Cardiac muscle cell (in vitro differentiated cells and primary cell): ENCODE data around the gene TERT. TPM values are rescaled to one million over a fixed set of nuclear protein-coding genes. Genes with fewer than 3 reads are reported as not detected.

Experiments used
- DNase-seq, 2 donors: peaks; one replicate each; pipeline versions ENCODE4 v3.0.0 to v3.0.0-alpha.2; 2010 to 2017; ENCODE audit warnings: low read depth in 1 of 2, low spot score in 1 of 2
- H3K27ac ChIP-seq: fragments of 200-600 bp; sonication (generic); 2 replicates; pipeline ENCODE4 v1.5.1; 2016
- H3K27me3 ChIP-seq: fragments of 200-600 bp; sonication (generic); 2 replicates; pipeline ENCODE4 v1.6.0; 2016; ENCODE audit warnings: control low read depth
- H3K36me3 ChIP-seq: fragments of 200-600 bp; sonication (generic); 2 replicates; pipeline ENCODE4 v1.5.1; 2016; ENCODE audit warnings: control low read depth
- H3K4me1 ChIP-seq: fragments of 200-600 bp; sonication (generic); 2 replicates; pipeline ENCODE4 v1.8.1; 2017; ENCODE audit warnings: low read depth, mild to moderate bottlenecking, mixed run types
- H3K4me3 ChIP-seq: fragments of 200-600 bp; sonication (generic); 2 replicates; pipeline ENCODE4 v1.5.1; 2016; ENCODE audit warnings: mild to moderate bottlenecking
- H3K9me3 ChIP-seq: fragments of 200-600 bp; sonication (generic); 2 replicates; pipeline ENCODE4 v1.5.1; 2017; ENCODE audit warnings: low read depth, mild to moderate bottlenecking, control low read depth
- polyA plus RNA-seq: library from polyadenylated mRNA; unstranded; fragments of >200 nt; fragmentation: Nextera tagmentation; extraction: Ambion mirVana; gene quantifications from 2 replicates; pipeline ENCODE4 v1.2.1, GENCODE V29; 2016
- total RNA-seq: library from RNA; depleted of rRNA; stranded (reverse); fragments of >200 nt; gene quantifications from 2 replicates; pipeline ENCODE4 v1.2.3, GENCODE V29; 2016
- TF ChIP-seq, protein P1 (sequence below): IDR thresholded peaks from 2 replicates; pipeline ENCODE4 v1.5.1; 2012; ENCODE audit warnings: low read depth, mild to moderate bottlenecking, low read length

TERT gene
- total and polyA plus RNA-seq, 2 experiments from 2014 or later: 0.30 TPM; not detected in 1

DNA sequence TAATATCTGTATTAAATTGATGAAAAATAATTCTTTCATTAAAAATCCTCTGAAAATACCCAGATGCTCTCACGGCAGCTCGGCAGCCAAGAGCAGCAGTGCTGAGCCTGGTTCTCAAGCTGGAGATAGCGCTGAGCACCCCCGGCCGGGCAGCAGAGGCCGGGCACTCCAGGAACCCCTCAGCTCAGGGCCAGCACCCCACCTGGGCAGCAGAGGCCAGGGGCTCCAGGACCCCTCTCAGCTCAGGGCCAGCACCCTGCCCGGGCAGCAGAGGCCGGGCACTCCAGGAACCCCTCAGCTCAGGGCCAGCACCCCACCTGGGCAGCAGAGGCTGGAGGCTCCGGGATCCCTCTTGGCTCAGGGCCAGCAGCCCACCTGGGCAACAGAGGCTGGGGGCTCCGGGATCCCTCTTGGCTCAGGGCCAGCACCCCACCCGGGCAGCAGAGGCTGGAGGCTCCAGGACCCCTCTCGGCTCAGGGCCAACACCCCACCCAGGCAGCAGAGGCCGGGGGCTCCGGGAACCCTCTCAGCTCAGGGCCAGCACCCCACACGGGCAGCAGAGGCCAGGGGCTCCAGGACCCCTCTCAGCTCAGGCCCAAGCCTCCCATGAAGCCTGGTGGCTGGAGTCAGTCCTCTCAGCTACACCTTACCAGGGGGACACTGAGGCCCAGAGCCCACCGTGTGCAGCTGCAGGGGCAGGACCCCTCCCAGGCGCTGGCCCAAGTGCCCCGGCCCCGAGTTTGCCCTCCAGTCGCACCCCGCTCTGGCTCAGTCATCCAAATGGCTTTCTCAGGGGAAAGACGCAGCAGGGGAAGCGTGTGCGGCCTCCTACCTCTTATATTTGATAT is 28.3 kb upstream of the TERT start:
- Histone ChIP-seq H3K4me3 (no peak overlapping the region), H3K27ac (no peak overlapping the region), H3K36me3 (peaks cover 25% of the 10 kb centered on the region), H3K4me1 (no peaks in the 10 kb centered on the region), H3K27me3 (no peaks in the 10 kb centered on the region), H3K9me3 (no peaks in the 10 kb centered on the region)
- TF ChIP-seq, protein P1, sequence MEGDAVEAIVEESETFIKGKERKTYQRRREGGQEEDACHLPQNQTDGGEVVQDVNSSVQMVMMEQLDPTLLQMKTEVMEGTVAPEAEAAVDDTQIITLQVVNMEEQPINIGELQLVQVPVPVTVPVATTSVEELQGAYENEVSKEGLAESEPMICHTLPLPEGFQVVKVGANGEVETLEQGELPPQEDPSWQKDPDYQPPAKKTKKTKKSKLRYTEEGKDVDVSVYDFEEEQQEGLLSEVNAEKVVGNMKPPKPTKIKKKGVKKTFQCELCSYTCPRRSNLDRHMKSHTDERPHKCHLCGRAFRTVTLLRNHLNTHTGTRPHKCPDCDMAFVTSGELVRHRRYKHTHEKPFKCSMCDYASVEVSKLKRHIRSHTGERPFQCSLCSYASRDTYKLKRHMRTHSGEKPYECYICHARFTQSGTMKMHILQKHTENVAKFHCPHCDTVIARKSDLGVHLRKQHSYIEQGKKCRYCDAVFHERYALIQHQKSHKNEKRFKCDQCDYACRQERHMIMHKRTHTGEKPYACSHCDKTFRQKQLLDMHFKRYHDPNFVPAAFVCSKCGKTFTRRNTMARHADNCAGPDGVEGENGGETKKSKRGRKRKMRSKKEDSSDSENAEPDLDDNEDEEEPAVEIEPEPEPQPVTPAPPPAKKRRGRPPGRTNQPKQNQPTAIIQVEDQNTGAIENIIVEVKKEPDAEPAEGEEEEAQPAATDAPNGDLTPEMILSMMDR: no peak
- DNase-seq: no peak

DNA sequence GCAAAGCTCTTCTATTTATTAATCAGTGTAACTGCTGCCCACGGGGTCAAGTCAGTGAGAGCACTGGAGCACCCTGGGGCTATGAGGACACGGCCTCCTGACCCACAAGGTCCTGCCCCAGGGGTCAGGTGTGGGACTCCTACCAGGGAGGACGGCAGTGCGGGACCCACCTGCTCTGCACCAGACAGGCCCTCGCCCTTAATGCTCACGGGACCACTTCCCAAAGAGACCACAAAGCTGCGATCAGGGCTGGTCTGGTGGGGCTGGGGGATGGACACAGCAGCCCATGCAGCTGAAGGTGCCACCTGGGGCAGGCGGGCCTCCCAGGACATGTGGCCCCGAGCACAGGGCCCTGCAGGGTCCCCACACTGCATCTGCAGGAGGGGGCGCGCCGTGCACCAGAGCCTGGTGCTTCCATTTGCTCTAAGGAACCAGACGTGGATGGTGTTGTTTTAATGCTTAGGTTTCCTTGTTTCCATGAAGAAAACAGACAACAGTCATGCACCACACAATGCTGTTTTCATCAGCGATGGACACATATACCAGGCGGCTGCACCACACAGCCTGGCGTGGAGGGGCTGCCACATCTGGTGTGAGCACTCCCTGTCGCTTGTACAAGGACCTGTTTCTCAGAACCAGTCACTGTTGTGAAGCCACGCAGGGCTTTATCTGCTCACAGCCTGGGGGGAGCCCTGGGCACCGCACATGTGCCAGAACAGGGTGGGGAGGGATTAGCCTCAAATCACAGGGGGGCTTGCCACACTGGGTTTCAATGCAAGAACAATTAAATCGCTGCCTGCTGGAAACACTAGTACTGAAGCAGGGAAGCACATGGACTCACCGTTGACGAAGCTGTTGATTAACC is 27.4 kb upstream of the TERT start:
- Histone ChIP-seq H3K27me3 (no peaks in the 10 kb centered on the region), H3K36me3 (peaks cover 32% of the 10 kb centered on the region), H3K4me1 (no peaks in the 10 kb centered on the region), H3K27ac (no peak overlapping the region), H3K9me3 (no peaks in the 10 kb centered on the region), H3K4me3 (no peak overlapping the region)
- no peak for DNase-seq
- TF ChIP-seq, protein P1: no peak

DNA sequence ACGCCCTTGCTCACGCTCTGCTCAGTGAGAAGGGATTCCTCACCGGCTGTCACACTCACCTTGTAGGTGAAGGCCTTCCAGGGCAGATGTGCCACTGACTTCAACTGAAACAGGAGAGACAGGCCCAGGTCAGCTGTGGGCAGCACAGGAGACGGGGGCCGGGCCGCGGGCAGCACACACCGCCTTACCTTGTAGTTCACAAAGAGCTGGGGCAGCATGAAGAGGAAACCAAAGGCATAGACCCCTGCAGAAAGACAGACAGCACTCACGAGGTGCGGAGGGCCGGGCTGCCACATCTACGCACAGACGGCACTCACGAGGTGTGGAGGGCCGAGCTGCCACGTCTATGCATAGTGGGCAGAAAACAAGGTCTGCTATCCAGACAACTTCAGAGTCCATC is 26.7 kb upstream of the TERT start:
- H3K36me3 ChIP-seq: peaks cover 32% of the 10 kb centered on the region
- TF ChIP-seq, protein P1: no peak
- H3K27ac ChIP-seq: no peak overlapping the region
- no peaks in the 10 kb centered on the region for H3K27me3 ChIP-seq
- DNase-seq: no peak
- no peak overlapping the region for H3K4me3 ChIP-seq
- no peaks in the 10 kb centered on the region for H3K9me3 ChIP-seq
- no peaks in the 10 kb centered on the region for H3K4me1 ChIP-seq

DNA sequence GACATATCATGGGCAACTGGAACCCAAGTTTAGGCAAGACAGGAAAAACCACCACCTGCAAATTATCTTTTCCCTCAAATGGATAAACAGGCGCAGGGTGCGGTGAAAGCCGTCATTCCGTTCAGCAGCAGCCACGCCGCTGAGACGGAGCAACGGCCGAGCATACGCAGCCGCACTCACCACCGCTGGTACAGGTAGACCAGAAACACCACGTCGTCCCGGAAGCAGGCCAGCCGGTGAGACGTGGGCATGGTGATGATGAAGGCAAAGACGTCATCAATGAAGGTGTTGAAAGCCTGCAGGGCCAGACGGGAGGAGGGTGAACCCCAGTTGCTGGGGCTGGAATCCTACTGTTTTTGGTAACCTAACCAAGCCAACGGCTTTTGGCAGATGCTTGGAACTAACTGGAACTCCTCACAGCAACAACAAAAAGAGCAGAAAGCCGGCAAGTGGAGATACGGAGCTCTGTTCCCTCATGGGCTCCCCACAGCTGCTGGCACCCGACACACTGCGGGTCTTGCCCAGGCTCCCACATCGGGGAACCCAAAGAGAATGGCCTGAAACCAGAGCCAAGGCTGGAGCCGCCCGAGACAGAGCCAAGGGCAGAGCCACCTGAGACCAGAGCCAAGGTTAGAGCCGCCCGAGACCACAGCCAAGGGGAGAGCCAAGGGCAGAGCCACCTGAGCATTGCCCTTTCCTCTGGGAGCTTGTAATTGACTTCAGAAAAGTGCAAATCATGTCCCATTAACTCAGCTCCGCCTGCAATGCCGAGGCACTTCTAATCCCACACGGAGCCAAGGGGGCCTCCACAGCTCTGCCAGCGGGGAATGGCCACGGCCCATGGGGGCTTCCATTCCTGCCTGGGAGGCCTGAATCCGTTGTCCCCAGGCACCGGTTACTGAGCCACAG is 25.8 kb upstream of the TERT start:
- no peak overlapping the region for H3K27ac ChIP-seq
- H3K36me3 ChIP-seq: peaks cover 32% of the 10 kb centered on the region
- DNase-seq: no peak
- H3K27me3 ChIP-seq: no peaks in the 10 kb centered on the region
- no peaks in the 10 kb centered on the region for H3K9me3 ChIP-seq
- H3K4me1 ChIP-seq: no peaks in the 10 kb centered on the region
- TF ChIP-seq, protein P1: no peak
- H3K4me3 ChIP-seq: no peak overlapping the region
